Stimulated activated CD4-positive, alpha-beta T cell treated with anti-CD3 and anti-CD28 coated beads, Interleukin-1b, Interleukin-23, amount 100 ng/mL, for 1 hour (primary cell): ENCODE measurements around the gene SCN9A.

Experiments used
- DNase-seq, 2 donors: peaks; one replicate each; pipeline ENCODE4 v3.0.0-alpha.2; 2020; ENCODE audit warnings: low read depth in 2 of 2

SCN9A gene

DNA sequence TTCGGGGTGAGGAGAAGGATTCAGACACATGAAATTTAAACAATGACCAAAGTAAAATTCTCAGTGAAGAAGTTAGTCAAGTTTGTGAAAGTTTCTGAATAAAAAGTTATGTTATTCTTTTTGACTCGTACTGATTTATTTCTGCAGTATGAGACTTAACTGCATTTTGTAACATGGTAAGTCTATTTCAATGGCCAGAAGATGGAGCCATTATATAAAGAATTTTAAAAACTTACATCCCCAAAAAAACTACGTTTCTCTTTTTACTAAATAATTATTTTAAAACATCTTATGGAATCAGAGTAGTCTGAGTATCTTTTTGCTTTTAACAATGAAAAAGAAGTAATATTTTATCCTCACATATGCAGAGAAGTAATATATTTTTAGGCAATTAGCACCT, 196.5 kb downstream of the SCN9A start:
- no peak for DNase-seq

DNA sequence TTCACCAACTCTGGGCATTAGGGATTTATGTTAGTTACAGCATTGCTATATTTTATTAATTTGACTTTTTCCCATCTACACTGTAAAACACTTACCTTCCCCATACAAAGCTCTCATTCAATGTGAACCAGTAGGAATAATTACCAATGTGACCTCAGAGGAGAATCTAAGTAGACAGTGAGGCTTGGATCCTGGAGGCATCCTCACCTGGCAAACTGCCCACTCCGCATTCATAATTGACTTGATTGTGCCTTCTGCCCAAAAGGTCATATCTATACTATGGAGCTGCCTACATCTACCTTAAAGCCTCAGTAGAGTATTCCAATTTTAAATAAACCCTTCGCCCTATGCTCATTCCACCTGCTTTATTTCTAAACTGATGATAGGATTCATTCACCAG, 202.5 kb downstream of the SCN9A start:
- DNase-seq: no peak

GRCh38 chr2:166171216-166171615, 204.5 kb downstream of the SCN9A start:
- no peak for DNase-seq

- no peak for DNase-seq
These were observed 205.4 kb downstream of the SCN9A start for GRCh38 chr2:166170356-166170755.

GRCh38 chr2:166167449-166167848, 208.3 kb downstream of the SCN9A start:
- no peak for DNase-seq

GRCh38 chr2:166163775-166164174, 212.0 kb downstream of the SCN9A start:
- no peak for DNase-seq

GRCh38 chr2:166158546-166158945, 217.2 kb downstream of the SCN9A start:
- no peak for DNase-seq

DNA sequence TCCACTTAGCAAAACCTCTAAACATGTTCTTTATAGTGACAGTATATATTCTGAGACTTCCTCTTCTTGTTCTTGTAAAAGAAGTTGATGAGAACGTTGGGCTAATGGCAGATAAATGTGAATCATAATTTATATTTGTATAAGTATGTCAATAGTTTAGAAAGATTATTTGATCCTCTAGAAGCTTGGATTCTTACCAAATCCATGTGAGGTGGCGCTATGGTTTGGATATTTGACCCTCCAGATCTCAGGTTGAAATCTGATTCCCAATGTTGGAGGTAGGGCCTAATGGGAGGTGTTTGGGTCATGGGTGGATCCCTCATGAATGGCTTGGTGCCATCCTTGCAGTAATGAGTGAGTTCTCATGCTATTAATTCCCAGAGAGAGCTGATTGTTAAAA, 218.2 kb downstream of the SCN9A start:
- no peak for DNase-seq

DNA sequence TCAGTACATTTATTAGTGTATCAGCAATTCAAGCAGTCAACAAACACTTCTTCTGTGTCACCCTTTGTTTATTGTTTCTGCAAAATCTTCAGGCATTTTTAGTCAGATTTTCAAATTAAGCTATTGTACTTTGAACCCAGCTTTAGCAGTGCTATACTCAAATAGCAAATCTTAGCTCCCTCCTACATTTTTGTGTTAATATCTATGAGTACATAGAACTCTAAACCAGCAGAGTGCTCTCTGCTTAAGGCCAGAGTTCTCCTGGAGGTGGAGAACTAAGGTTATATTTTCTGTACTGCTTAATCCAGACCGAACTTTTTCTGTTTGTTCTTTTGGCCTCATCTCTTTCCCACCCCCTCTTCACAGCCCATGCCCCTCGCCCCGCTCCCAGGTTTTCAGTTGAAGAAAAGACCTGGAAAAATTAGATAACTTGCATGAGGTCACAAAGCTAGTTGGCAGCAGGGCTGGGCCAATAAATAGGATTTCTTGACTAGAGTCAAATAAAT, 218.7 kb downstream of the SCN9A start:
- DNase-seq: no peak

GRCh38 chr2:166155589-166155988, 220.2 kb downstream of the SCN9A start:
- no peak for DNase-seq

DNA sequence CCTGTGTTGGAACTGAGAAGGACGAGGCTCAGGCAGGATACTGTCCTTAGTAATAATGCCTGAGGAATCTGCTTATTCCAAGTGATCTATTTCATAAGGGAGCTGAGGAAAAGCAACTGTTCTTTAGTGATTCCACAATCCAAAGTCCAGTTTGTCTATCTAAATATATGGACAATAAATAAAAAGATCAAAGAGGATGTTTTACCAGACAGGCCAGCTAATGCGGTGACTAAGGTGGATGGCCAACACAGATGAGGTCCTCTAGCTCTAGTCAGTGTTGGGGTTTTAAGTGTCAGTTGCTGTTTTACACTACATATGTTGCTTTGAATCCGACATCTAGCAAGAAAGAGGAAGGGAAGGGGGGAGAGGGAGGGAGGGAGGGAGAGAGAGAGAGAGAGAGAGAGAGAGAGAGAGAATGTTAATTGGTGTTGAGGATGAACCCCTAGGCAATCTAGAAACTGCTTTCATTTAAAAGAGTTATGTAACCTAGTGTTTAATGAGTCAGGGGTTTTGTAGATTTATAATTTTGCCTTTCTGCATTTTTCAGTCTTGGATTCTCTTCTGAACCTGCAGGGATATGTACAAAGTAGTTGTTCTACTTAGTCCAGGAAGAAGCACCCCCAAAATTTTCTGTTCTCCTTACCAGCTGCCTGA, 220.9 kb downstream of the SCN9A start:
- DNase-seq: no peak

DNA sequence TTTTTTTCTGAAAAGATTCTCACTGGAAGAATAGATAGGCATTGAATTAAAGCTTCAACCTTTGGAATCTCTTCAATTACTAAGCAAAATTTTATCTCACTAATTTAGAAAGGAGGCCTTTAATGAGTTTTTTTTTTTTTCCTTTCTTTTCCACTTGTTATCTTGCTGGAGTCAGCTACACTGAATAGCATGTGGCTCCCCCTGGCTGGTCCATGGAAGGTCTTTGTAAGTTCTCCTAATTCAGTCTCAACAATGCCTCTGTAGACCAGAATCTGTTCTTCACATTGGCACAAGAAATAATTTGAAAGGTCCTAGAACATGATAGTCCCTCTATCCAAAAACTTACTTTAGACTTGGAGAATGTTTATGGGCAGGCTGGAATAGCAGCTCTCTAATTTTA, 223.7 kb downstream of the SCN9A start:
- no peak for DNase-seq

DNA sequence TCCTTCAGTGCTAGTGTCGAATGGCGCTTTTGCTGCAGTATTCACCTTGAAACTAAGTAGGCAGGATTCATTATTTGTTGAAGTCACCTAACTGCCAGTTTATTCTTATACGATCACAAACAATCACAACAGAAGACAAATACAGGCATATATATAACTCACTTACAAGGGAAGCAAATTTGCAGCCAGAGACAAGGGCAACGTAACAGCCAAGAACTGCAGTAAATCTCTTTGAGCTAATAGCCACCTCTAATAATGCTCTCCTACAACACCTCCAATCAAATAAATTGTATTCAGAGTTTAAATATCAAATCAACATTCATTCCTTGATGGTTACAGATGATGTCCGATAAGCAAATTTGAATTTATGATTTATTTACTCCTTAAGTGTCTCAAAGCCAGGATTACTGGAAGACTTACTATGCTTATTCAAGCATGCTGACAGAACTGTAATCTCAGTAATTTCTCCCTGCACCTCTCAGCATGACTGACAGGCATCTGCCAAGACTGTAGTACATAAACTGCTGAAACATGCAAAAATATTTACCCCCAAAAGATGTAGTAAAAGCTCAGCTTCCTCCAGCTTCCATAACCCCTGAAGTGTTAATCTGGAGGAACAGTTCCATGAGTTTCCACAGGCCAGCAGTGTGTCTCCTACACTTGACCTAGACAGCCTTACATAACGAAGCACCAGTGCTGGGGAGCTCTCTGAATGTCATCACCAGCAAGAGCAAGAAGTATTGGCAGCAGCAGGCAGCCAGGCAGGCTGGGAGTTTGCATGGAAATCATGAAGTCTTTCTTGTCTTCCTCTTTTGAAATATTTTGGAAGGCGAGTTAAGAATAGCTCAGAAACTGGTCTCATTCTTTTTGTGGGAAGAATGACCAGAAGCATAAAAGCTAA, 227.0 kb downstream of the SCN9A start:
- DNase-seq: no peak

GRCh38 chr2:166147883-166148282, 227.9 kb downstream of the SCN9A start:
- no peak for DNase-seq
